Right cardiac atrium (tissue), 5 donors: ENCODE results near the gene RBFOX2. TPM values are rescaled to one million over a fixed set of nuclear protein-coding genes. Genes with fewer than 3 reads are reported as not detected.

Source experiments
- ATAC-seq, 2 donors: fragments of 200-7000 bp; cut with Tn5 transposase; one replicate each; pipeline versions ENCODE4 v1.8.0 to v1.9.1; 2020; ENCODE audit warnings: moderate library complexity in 2 of 2, mild to moderate bottlenecking in 1 of 2
- DNase-seq, 3 donors: peaks; one replicate each; pipeline ENCODE4 v3.0.0-alpha.2; 2020
- H3K27ac ChIP-seq: one replicate; pipeline ENCODE4 v1.5.1; 2013; ENCODE audit warnings: mild to moderate bottlenecking, low read length, control low read depth, moderate library complexity
- H3K27me3 ChIP-seq: one replicate; pipeline ENCODE4 v1.6.1; 2013; ENCODE audit not compliant: control insufficient read depth, insufficient read depth
- H3K4me1 ChIP-seq: one replicate; pipeline ENCODE4 v1.6.1; 2013; ENCODE audit warnings: low read length; ENCODE audit not compliant: control insufficient read depth, insufficient read depth
- H3K4me3 ChIP-seq: one replicate; pipeline ENCODE4 v1.5.1; 2013; ENCODE audit warnings: low read length, control low read depth
- H3K9me3 ChIP-seq: one replicate; pipeline ENCODE4 v1.6.1; 2013; ENCODE audit warnings: low read length; ENCODE audit not compliant: control insufficient read depth
- WGBS: extraction: QIAGEN DNeasy Blood & Tissue Kit; methylation state at CpG from one replicate; pipeline ENCODE4 v1.1.7; 2013; 5-methylcytosine and 5-hydroxymethylcytosine counted together
- intact Hi-C, 4 donors: fragments of 100-400 bp; cut with DNase I; formaldehyde crosslinking; loops; one replicate each; pipeline versions ENCODE4 v1.11.0 to v1.14.0; 2022 to 2023
- polyA plus RNA-seq: library from polyadenylated mRNA; stranded (reverse); fragments of 200-250 nt; gene quantifications from one replicate; pipeline ENCODE4 v1.2.3, GENCODE V29; 2013
- total RNA-seq, 4 donors: library from RNA; stranded (reverse); fragmentation: NEBNext Ultra II Directional; extraction: Animal tissue kit (Norgen Biotek cat#: 25700); gene quantifications; one replicate each; pipeline ENCODE4 v1.2.1, GENCODE V29; 2021
- donor health status: healthy with polysubstance abuse.
- donor health status: DM: no; HTN: yes; CAD: no.
- donor health status: DM: no; HTN: no; CAD: no.
- donor health status: DM: no; HTN: yes; CAD: no; lungs with severe emphysema.
- donor health status: DM: yes; HTN: yes; CAD: no.

RBFOX2 gene
- total and polyA plus RNA-seq, 5 donors, result 36.7 to 89.8 (median 73.6) TPM

GRCh38 chr22:35754761-35755160 is 273.9 kb downstream of the RBFOX2 start:
- H3K27me3 ChIP-seq, result no peaks in the 10 kb centered on the region
- DNase-seq, result no peak
- H3K4me1 ChIP-seq, result no peaks in the 10 kb centered on the region
- intact Hi-C loops, result loop anchor here in 1 of 4 donors (10.0 kb wide), 1 partner anchor 80 kb away; no protein-coding TSS in a partner anchor
- H3K27ac ChIP-seq, result no peak overlapping the region
- H3K9me3 ChIP-seq, result no peaks in the 10 kb centered on the region
- no peak for ATAC-seq
- no peak overlapping the region for H3K4me3 ChIP-seq
- 92% methylated on average over 2 of the region's 2 CpGs for WGBS

GRCh38 chr22:35752863-35753189 is 275.8 kb downstream of the RBFOX2 start:
- no peaks in the 10 kb centered on the region for H3K27me3 ChIP-seq
- no peak overlapping the region for H3K4me3 ChIP-seq
- no peak overlapping the region for H3K27ac ChIP-seq
- H3K4me1 ChIP-seq, result no peaks in the 10 kb centered on the region
- H3K9me3 ChIP-seq, result no peaks in the 10 kb centered on the region
- no peak for ATAC-seq
- intact Hi-C loops, result loop anchor here in 1 of 4 donors (10.0 kb wide), 1 partner anchor 82 kb away; no protein-coding TSS in a partner anchor
- 71% methylated on average over 3 of the region's 3 CpGs for WGBS
- DNase-seq, result no peak

- intact Hi-C loops, result loop anchor here in 1 of 4 donors (10.0 kb wide), 1 partner anchor 83 kb away; no protein-coding TSS in a partner anchor
- WGBS, result 49% methylated on average over 5 of the region's 5 CpGs
- DNase-seq (no peak), ATAC-seq (peak in 1 of 2 donors; percentile 45)
- Histone ChIP-seq H3K4me1 (no peaks in the 10 kb centered on the region), H3K27ac (no peak overlapping the region), H3K4me3 (no peak overlapping the region), H3K9me3 (no peaks in the 10 kb centered on the region), H3K27me3 (no peaks in the 10 kb centered on the region)
These were observed 276.4 kb downstream of the RBFOX2 start for GRCh38 chr22:35752006-35752862.

GRCh38 chr22:35749808-35750207 is 278.8 kb downstream of the RBFOX2 start:
- H3K27ac ChIP-seq, result no peak overlapping the region
- no peaks in the 10 kb centered on the region for H3K9me3 ChIP-seq
- DNase-seq, result no peak
- no peak overlapping the region for H3K4me3 ChIP-seq
- peaks cover 4% of the 10 kb centered on the region for H3K4me1 ChIP-seq
- no peaks in the 10 kb centered on the region for H3K27me3 ChIP-seq
- intact Hi-C loops, result loop anchor here in 3 of 4 donors (10.0 kb wide), 3 partner anchors 85 to 165 kb away; no protein-coding TSS in a partner anchor
- WGBS, result 76% methylated on average over 10 of the region's 10 CpGs
- ATAC-seq, result no peak

- no peak overlapping the region for H3K27ac ChIP-seq
- intact Hi-C loops, result loop anchor here in 2 of 4 donors (10.0 kb wide), 2 partner anchors 112 to 168 kb away; no protein-coding TSS in a partner anchor
These were observed 281.5 kb downstream of the RBFOX2 start for GRCh38 chr22:35746946-35747703.

GRCh38 chr22:35746248-35746647 is 282.4 kb downstream of the RBFOX2 start:
- ATAC-seq (no peak), DNase-seq (peak in 1 of 3 donors; percentile 78)
- no peak overlapping the region for H3K4me3 ChIP-seq
- H3K27ac ChIP-seq, result no peak overlapping the region
- peaks cover 13% of the 10 kb centered on the region for H3K4me1 ChIP-seq
- H3K27me3 ChIP-seq, result no peaks in the 10 kb centered on the region
- no peaks in the 10 kb centered on the region for H3K9me3 ChIP-seq
- 86% methylated on average over 9 of the region's 9 CpGs for WGBS
- intact Hi-C loops, result loop anchor here in 2 of 4 donors (10.0 kb wide), 2 partner anchors 111 to 169 kb away; no protein-coding TSS in a partner anchor

More at GRCh38 chr22:35746946-35747703, 281.5 kb downstream of the RBFOX2 start:
- peaks cover 11% of the 10 kb centered on the region for H3K4me1 ChIP-seq
- WGBS, result 49% methylated on average over 4 of the region's 4 CpGs
- no peaks in the 10 kb centered on the region for H3K9me3 ChIP-seq
- H3K27me3 ChIP-seq, result no peaks in the 10 kb centered on the region
- ATAC-seq (no peak), DNase-seq (no peak)
- no peak overlapping the region for H3K4me3 ChIP-seq

- no peak for ATAC-seq
- WGBS, result 63% methylated on average over 6 of the region's 6 CpGs
- no peaks in the 10 kb centered on the region for H3K27me3 ChIP-seq
- no peak for DNase-seq
- intact Hi-C loops, result loop anchor here in 2 of 4 donors (5.0 to 10.0 kb wide), 3 partner anchors 109 to 171 kb away; no protein-coding TSS in a partner anchor
- no peak overlapping the region for H3K27ac ChIP-seq
- peaks cover 20% of the 10 kb centered on the region for H3K4me1 ChIP-seq
- no peaks in the 10 kb centered on the region for H3K9me3 ChIP-seq
- H3K4me3 ChIP-seq, result no peak overlapping the region
These were observed 285.2 kb downstream of the RBFOX2 start for GRCh38 chr22:35743326-35743860.

- Histone ChIP-seq H3K4me1 (peaks cover 20% of the 10 kb centered on the region), H3K27me3 (no peaks in the 10 kb centered on the region), H3K4me3 (no peak overlapping the region), H3K27ac (peak overlapping the region; percentile 43), H3K9me3 (no peaks in the 10 kb centered on the region)
- intact Hi-C loops, result loop anchor here in 2 of 4 donors (5.0 to 10.0 kb wide), 3 partner anchors 108 to 172 kb away; no protein-coding TSS in a partner anchor
- ATAC-seq (peak in 1 of 2 donors; percentile 60), DNase-seq (no peak)
- 65% methylated on average over 9 of the region's 9 CpGs for WGBS
These were observed 286.1 kb downstream of the RBFOX2 start for GRCh38 chr22:35742342-35743100.

GRCh38 chr22:35740616-35741015 is 288.0 kb downstream of the RBFOX2 start:
- ATAC-seq (no peak), DNase-seq (no peak)
- 77% methylated on average over 1 of the region's 1 CpG for WGBS
- H3K27me3 ChIP-seq, result no peaks in the 10 kb centered on the region
- H3K4me3 ChIP-seq, result no peak overlapping the region
- H3K27ac ChIP-seq, result no peak overlapping the region
- intact Hi-C loops, result loop anchor here in 2 of 4 donors (5.0 to 10.0 kb wide), 3 partner anchors 106 to 174 kb away; no protein-coding TSS in a partner anchor
- peaks cover 16% of the 10 kb centered on the region for H3K4me1 ChIP-seq
- no peaks in the 10 kb centered on the region for H3K9me3 ChIP-seq

GRCh38 chr22:35739931-35740380 is 288.7 kb downstream of the RBFOX2 start:
- DNase-seq, result no peak
- Histone ChIP-seq H3K4me1 (peaks cover 16% of the 10 kb centered on the region), H3K4me3 (no peak overlapping the region), H3K27ac (no peak overlapping the region), H3K9me3 (no peaks in the 10 kb centered on the region), H3K27me3 (no peaks in the 10 kb centered on the region)
- 71% methylated on average over 3 of the region's 3 CpGs for WGBS
- ATAC-seq, result no peak
- intact Hi-C loops, result loop anchor here in 2 of 4 donors (5.0 to 10.0 kb wide), 4 partner anchors 105 to 395 kb away; no protein-coding TSS in a partner anchor
